ENCODE results near the gene FST. TPM values are rescaled to one million over a fixed set of nuclear protein-coding genes. Genes with fewer than 3 reads are reported as not detected.

FST gene
- polyA plus RNA-seq, 1 donor from 2014 or later: 1.3 TPM

DNA sequence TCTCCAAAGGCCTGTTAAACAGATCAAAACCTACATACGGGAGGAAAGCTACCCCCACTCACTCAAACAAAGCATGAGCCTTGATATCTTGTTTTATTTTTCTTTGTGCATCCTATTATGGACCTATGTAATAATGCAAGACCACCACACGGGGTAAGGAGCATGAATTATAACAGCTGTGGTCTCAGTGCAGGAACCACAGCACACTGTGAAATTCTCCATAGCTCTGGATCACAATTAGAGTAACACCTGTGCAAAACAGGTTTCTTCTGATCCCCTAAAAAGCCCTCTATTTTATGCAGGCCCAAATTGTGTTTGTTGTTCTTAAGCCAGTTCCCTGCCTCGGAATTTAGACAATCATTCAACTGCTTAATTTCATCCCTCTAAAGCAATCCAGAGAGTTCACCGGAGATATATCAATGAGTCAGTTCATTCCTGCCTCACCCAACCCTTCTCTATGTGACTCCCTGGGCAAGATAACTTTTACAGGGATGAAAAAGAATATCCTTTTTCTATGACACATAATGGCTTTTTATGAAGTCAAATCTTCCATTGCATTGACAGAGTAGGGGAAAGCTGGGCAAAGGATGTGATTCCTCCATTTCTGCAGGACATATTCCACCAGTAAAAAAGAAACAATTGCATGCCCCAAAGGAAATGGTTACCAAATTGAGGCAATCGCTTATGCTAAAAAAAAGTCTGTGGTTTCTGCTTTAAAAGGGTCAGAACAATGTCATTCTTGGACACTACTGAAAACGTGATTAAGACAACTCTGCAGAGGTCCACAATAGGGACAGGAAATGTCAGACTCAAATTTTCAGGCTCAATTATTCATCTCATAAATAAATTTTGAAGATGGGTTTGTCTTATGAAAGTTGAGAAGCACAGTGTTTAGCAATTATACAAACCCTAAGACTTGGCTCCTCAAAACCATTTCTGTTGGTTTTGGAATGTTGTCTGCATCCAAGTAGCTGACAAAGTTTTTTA, 41.6 kb upstream of the FST start:
- no peak for TF ChIP-seq RAD21 (conservative IDR thresholded peaks at IDR 0.05)
- no peak for TF ChIP-seq MXI1 (conservative IDR thresholded peaks at IDR 0.05; ENCODE audit: poor library complexity, severe bottlenecking)
- TF ChIP-seq, protein P1, sequence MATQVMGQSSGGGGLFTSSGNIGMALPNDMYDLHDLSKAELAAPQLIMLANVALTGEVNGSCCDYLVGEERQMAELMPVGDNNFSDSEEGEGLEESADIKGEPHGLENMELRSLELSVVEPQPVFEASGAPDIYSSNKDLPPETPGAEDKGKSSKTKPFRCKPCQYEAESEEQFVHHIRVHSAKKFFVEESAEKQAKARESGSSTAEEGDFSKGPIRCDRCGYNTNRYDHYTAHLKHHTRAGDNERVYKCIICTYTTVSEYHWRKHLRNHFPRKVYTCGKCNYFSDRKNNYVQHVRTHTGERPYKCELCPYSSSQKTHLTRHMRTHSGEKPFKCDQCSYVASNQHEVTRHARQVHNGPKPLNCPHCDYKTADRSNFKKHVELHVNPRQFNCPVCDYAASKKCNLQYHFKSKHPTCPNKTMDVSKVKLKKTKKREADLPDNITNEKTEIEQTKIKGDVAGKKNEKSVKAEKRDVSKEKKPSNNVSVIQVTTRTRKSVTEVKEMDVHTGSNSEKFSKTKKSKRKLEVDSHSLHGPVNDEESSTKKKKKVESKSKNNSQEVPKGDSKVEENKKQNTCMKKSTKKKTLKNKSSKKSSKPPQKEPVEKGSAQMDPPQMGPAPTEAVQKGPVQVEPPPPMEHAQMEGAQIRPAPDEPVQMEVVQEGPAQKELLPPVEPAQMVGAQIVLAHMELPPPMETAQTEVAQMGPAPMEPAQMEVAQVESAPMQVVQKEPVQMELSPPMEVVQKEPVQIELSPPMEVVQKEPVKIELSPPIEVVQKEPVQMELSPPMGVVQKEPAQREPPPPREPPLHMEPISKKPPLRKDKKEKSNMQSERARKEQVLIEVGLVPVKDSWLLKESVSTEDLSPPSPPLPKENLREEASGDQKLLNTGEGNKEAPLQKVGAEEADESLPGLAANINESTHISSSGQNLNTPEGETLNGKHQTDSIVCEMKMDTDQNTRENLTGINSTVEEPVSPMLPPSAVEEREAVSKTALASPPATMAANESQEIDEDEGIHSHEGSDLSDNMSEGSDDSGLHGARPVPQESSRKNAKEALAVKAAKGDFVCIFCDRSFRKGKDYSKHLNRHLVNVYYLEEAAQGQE (IDR thresholded peaks at IDR 0.05; ENCODE audit: borderline replicate concordance): no peak
- TF ChIP-seq EZH2 (IDR thresholded peaks at IDR 0.05; ENCODE audit: borderline replicate concordance, insufficient read depth, low read length, poor library complexity, severe bottlenecking): no peak
- TF ChIP-seq SMC3 (conservative IDR thresholded peaks at IDR 0.05; ENCODE audit: poor library complexity): no peak
- no peak for TF ChIP-seq POLR2AphosphoS5 (IDR thresholded peaks at IDR 0.05)
- TF ChIP-seq, protein P2, sequence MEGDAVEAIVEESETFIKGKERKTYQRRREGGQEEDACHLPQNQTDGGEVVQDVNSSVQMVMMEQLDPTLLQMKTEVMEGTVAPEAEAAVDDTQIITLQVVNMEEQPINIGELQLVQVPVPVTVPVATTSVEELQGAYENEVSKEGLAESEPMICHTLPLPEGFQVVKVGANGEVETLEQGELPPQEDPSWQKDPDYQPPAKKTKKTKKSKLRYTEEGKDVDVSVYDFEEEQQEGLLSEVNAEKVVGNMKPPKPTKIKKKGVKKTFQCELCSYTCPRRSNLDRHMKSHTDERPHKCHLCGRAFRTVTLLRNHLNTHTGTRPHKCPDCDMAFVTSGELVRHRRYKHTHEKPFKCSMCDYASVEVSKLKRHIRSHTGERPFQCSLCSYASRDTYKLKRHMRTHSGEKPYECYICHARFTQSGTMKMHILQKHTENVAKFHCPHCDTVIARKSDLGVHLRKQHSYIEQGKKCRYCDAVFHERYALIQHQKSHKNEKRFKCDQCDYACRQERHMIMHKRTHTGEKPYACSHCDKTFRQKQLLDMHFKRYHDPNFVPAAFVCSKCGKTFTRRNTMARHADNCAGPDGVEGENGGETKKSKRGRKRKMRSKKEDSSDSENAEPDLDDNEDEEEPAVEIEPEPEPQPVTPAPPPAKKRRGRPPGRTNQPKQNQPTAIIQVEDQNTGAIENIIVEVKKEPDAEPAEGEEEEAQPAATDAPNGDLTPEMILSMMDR (IDR thresholded peaks at IDR 0.05; ENCODE audit: poor library complexity, severe bottlenecking): no peak
- no peak for TF ChIP-seq EP300 (conservative IDR thresholded peaks at IDR 0.05; ENCODE audit: poor library complexity, severe bottlenecking)
- no peak for TF ChIP-seq TAF1 (IDR thresholded peaks at IDR 0.05; ENCODE audit: low read depth)
- Histone ChIP-seq H3K36me3 (ENCODE audit: insufficient read depth, low read length) (no peaks in the 10 kb centered on the region), H2AFZ (ENCODE audit: low read depth, low read length) (no peak overlapping the region), H3F3A (ENCODE audit: insufficient read depth, low read length, poor library complexity, severe bottlenecking) (no peaks in the 10 kb centered on the region), H3K79me2 (replicated peaks; ENCODE audit: insufficient read depth, low read length) (no peaks in the 10 kb centered on the region), H3K27me3 (ENCODE audit: insufficient read depth, low read depth, low read length) (no peaks in the 10 kb centered on the region), H3K9ac (ENCODE audit: low read length) (no peak overlapping the region), H3K4me2 (ENCODE audit: low read length) (no peak overlapping the region), H4K20me1 (ENCODE audit: insufficient read depth) (no peaks in the 10 kb centered on the region), H3K9me2 (ENCODE audit: insufficient read depth, low read length) (no peaks in the 10 kb centered on the region), H3K9me3 (ENCODE audit: low read length) (no peaks in the 10 kb centered on the region), H3K27ac (ENCODE audit: low read length) (no peak overlapping the region), H3K4me3 (ENCODE audit: low read length) (no peak overlapping the region)

DNA sequence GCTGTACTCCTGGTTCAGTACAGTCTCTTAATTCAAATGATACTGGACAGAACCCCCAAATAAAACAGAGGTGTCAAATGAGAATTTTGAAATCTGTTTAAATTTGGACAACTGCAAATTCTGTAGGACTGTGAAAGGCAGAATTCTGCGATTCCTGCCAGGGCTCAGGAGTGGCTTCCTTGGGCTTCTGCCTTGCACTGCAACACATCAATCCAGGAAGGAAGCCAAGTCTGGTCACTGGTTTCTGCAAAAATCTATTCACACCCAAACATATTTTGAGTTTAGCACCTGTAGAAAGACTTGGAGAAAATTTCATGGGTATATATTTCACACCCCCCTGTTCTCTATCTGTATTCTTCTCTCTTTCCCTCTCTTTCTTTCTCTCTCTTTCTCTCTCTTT, 37.5 kb upstream of the FST start:
- Histone ChIP-seq H3K9me2 (ENCODE audit: insufficient read depth, low read length) (no peaks in the 10 kb centered on the region), H2AFZ (ENCODE audit: low read depth, low read length) (no peak overlapping the region), H3K36me3 (ENCODE audit: insufficient read depth, low read length) (no peaks in the 10 kb centered on the region), H3K27me3 (ENCODE audit: insufficient read depth, low read depth, low read length) (no peaks in the 10 kb centered on the region), H3K9me3 (ENCODE audit: low read length) (no peaks in the 10 kb centered on the region), H3K79me2 (replicated peaks; ENCODE audit: insufficient read depth, low read length) (no peaks in the 10 kb centered on the region), H3K9ac (ENCODE audit: low read length) (no peak overlapping the region), H3K4me2 (ENCODE audit: low read length) (no peak overlapping the region), H3F3A (ENCODE audit: insufficient read depth, low read length, poor library complexity, severe bottlenecking) (no peaks in the 10 kb centered on the region), H3K4me3 (ENCODE audit: low read length) (no peak overlapping the region), H3K27ac (ENCODE audit: low read length) (no peak overlapping the region), H4K20me1 (ENCODE audit: insufficient read depth) (no peaks in the 10 kb centered on the region)
- TF ChIP-seq, protein P1 (IDR thresholded peaks at IDR 0.05; ENCODE audit: borderline replicate concordance): no peak
- TF ChIP-seq, protein P2 (IDR thresholded peaks at IDR 0.05; ENCODE audit: poor library complexity, severe bottlenecking): no peak
- TF ChIP-seq RAD21 (conservative IDR thresholded peaks at IDR 0.05) (no peak), SMC3 (conservative IDR thresholded peaks at IDR 0.05; ENCODE audit: poor library complexity) (no peak), EP300 (conservative IDR thresholded peaks at IDR 0.05; ENCODE audit: poor library complexity, severe bottlenecking) (no peak), TAF1 (IDR thresholded peaks at IDR 0.05; ENCODE audit: low read depth) (no peak), MXI1 (conservative IDR thresholded peaks at IDR 0.05; ENCODE audit: poor library complexity, severe bottlenecking) (no peak), EZH2 (IDR thresholded peaks at IDR 0.05; ENCODE audit: borderline replicate concordance, insufficient read depth, low read length, poor library complexity, severe bottlenecking) (no peak), POLR2AphosphoS5 (IDR thresholded peaks at IDR 0.05) (no peak)

Measured in neural cell (in vitro differentiated cells).